GM18520 (cell line): ENCODE results near the gene TMEM143.
"Not testable (repeated sequence)": the region's sequence is repeated elsewhere in the genome, so short reads cannot be mapped to it uniquely, and the experiment has no call there.

ENCODE experiments used
- ATAC-seq: cut with Tn5 transposase; IDR thresholded peaks from one replicate; pipeline ENCODE4 v1.9.1; 2021; ENCODE audit not compliant: unreplicated experiment

TMEM143 gene

DNA sequence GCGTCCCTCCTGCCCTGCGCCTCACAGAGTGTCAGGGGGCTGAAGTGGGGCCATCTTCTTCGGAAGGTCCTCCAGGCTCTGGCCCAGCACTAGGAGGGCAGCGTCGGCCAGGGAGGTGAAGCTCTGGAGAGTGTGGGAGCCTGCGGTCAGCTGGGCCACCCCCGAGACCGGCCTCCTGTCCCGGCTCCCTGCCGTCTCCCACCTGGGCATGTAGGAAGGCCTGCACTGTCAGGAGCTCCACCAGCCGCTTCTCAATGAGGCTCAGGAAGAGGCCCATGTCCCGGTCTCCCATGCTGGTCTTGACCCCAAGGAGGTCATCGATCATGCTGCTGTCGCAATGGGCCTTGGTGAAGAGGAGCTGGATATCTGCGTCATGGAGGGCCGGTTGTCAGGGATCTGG is 65.8 kb downstream of the TMEM143 start:
- no peak for ATAC-seq

DNA sequence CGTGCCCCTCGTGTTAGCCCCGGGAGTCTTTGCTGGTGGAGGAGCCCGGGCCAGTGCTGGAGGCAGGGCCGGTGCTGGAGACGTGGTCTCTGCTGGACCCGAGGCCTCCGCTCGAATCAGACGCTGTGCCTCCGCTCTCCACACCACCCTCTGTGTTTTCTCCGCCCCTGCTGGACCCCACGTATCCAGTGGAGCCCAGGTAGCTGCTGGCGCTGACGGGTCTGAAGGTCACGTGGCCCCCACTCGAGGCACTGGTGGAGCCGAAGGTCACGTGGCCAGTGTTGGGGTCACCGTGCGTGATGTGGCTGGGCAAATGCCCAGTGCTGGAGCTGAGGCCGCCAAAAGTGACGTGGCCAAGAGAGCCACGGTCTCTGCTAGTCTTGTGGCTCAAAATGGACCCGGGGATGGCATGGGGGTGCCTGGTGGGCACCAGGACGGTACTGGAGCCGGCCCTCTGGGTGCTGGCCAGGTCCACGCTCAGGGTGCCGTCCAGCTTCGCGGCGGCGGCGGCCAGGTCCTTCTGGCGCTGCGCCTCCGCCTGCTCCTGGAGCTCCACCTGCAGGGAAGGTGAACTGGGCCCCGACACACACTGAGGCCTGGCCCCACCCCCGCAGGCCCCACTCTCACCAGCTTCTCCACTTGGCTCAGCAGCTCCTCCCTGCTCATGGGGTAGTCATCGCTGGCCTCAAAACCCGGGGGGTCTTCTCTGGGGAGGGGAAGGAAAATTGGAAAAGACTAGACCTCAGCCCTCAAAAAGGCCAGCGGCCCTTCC is 66.6 kb downstream of the TMEM143 start:
- no peak for ATAC-seq

DNA sequence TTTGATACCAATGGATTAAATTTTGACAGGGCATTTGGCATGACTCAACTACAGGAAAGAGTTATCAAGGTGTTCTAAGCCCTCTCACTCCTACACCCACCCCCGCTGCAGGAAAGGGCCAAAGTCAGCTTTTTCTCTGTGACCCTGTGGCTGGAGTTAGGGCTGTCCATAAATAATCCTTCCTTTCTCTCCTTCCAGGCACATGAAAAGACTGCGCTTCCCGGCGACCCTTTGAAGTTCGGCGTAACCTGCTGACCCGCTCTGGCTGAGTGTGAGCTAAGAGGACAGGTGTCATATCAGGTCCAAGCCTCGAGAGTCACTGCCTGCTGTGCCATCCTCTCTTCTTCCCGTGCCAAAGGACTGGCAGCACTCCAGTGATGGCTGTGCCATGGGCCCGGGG is 68.3 kb downstream of the TMEM143 start:
- no peak for ATAC-seq

DNA sequence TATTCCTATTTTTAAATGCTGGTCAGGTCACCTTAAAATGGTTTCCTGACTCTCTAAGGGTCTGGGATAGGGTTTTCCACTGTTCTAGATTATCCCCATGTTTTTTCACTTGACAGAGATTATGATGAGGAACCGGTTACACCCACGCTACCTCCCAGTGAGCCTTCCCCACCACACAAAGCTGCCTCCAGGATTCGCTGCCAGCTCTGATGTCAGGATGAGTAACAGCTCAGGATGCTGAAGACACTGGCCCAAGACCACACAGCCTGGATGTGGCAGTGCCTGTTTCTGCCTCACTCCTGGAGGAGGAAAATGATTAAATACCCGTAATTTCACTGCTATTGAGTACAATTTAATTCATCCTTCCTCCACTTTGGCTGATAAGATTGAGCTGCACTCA is 70.9 kb downstream of the TMEM143 start:
- ATAC-seq, result no peak

DNA sequence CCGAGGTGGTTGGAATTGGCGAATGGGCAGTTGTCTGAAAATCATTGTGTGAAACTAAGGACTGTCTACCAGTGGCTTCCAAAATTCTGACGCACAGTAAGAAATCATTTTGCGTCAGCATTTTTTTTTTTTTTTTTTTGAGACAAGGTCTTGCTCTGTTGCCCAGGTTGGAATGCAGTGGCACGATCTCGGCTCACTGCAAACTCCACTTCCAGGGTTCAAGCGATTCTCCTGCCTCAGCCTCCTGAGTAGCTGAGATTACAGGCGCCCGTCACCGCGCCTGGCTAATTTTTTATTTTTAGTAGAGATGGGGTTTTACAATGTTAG is 72.3 kb downstream of the TMEM143 start:
- ATAC-seq, result not testable (repeated sequence)

DNA sequence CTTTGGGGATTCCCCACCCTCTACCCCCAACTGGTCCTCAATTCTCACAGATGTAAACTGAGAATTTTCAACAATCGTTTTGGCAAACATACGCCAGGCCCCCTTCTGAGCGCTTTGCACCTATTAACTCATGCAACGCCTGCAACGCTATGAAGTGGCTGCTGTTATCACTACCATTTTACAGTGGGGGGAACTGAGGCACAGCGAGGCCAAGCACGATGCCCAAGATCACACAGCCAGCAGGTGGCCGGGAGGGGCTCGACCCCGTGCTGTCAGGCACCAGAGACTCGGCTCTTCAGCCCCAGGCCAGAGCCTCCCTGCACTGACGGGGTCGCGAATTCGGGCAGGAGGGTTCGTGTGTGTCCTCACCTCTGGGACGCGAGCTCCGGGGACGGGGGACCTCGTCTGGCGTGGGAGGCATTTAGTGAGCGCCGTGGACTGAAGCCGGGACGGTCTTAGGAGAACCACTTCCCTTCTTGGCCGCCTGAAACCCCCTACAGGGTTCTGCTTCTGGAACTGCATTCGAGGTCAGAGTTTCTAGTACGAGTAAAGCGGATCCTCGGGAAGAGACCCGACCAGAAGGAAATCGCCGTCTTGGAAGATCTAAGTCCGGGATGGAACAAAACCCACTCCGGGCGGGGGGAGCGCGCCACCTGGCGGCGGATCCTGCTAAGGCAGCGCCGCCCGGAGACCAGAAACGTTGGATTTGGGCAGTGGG is 72.8 kb downstream of the TMEM143 start:
- ATAC-seq, result no peak

DNA sequence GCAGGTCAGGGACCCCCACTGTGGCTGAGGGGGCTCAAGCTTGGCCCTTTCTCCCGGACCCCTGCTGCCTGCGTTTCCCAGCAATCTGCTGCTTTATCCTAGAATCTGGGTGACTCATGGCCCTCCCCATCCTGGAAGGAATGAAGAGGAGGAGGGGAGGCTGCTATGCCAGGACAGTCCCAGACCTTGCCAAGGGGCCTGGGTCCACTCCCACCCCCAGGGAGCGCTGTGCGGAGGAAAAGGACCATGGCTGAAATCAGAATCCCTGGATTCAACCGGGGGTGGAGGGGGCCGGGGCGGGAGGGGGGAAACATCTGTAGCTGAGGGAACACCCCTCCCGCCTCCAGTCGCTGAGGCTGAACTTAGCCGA is 73.4 kb downstream of the TMEM143 start:
- no peak for ATAC-seq

DNA sequence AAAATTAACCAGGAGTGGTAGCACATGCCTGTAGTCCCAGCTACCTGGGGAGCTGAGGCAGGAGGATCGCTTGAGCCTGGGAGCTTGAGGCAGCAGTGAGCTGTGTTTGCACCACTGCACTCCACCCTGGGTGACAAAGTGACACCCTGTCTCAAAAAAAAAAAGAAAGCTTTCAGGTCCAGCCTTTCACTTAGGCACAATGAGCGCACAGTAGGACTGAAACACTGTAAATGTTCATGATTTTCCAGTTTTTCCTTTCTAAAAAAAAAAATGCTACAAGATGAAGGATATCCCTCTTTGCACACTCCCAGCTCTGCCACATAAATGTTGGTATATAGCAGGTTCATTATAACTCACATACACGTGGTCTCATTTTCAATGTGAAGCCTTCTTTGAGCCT is 76.0 kb downstream of the TMEM143 start:
- ATAC-seq, result no peak

DNA sequence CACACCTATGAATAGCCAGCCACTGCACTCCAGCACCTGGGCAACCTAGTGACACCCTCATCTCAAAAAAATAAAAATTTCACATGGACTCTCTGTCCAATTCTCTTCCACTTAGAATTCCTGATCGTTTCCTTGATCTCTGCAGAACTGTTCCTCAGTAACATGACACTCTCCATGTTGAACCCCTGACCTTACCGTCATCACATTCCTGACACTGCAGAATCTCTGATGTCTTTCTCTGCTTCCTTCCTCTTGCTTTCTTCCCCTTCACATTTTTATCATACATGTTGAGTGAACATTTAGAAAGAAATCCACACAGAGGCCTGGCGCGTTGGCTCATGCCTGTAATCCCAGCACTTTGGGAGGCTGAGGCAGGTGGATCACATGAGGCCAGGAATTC is 78.8 kb downstream of the TMEM143 start:
- ATAC-seq, result no peak

DNA sequence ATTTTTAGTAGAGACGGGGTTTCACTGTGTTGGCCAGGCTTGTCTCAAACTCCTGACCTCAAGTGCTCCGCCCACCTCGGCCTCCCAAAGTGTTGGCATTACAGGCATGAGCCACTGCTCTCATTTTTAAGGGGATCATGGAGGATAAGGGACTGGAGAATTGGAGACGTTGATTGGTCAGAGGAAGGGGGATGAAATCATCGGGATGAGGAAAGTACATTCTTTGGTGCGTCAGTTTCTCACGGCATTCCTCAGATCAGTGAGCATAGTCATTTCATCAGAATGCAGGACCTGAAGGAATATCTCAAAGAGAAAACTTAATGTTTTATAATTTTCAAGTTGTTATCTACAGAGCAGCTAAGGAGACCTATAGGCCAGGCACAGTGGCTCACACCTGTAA is 79.8 kb downstream of the TMEM143 start:
- no peak for ATAC-seq
